ENCODE data around the gene ZNF10. TPM values are rescaled to one million over a fixed set of nuclear protein-coding genes. Genes with fewer than 3 reads are reported as not detected.

Gene ZNF10
- total and polyA plus RNA-seq, 4 donors, result 1.8 to 5.6 (median 4.3) TPM

DNA sequence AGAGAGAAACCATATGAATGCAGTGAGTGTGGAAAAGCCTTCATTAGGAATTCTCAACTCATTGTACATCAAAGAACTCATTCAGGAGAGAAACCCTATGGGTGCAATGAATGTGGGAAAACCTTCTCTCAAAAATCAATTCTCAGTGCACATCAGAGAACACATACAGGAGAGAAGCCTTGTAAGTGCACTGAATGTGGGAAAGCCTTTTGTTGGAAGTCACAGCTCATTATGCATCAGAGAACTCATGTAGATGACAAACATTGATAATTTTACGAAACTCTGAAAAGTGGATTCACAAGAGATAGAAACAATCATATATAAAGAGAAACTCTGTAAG lies 73.8 kb downstream of the ZNF10 start:
- H3K4me1 ChIP-seq (ENCODE audit: control insufficient read depth in 4 of 4, insufficient read depth in 4 of 4, low read length in 3 of 4), result no peaks in the 10 kb centered on the region
- no peak overlapping the region for H3K27ac ChIP-seq (ENCODE audit: low read depth in 1 of 2, low read length in 2 of 2)
- DNase-seq (ENCODE audit: low spot score), result no peak
- 99% methylated on average over 1 of the region's 1 CpG for WGBS
- H3K9ac ChIP-seq (ENCODE audit: low read depth in 1 of 2, low read length in 2 of 2), result no peak overlapping the region
- peak overlapping the region in 2 of 3 donors; percentile 62 to 87 for H3K4me3 ChIP-seq (ENCODE audit: low read depth in 1 of 3, low read length in 3 of 3)
- no peaks in the 10 kb centered on the region for H3K27me3 ChIP-seq (ENCODE audit: control insufficient read depth in 4 of 4, insufficient read depth in 4 of 4, low read length in 3 of 4)
- H3K9me3 ChIP-seq (ENCODE audit: control insufficient read depth in 4 of 4, low read length in 3 of 4), result peaks cover 51 to 87% (median 74%) of the 10 kb centered on the region in 4 donors
- peaks cover 3 to 35% (median 32%) of the 10 kb centered on the region in 4 donors for H3K36me3 ChIP-seq (ENCODE audit: control insufficient read depth in 4 of 4, insufficient read depth in 3 of 4, low read depth in 1 of 4, low read length in 3 of 4)
- TF ChIP-seq GABPA (IDR thresholded peaks at IDR 0.05 in 1 of 2, conservative IDR thresholded peaks at IDR 0.05 in 1 of 2) (no peak), JUND (IDR thresholded peaks at IDR 0.05) (no peak), FOXA2 (IDR thresholded peaks at IDR 0.05) (no peak), ATF3 (IDR thresholded peaks at IDR 0.05) (no peak), YY1 (IDR thresholded peaks at IDR 0.05) (no peak), EGR1 (IDR thresholded peaks at IDR 0.05; ENCODE audit: low read depth in 2 of 2) (no peak), HNF4G (IDR thresholded peaks at IDR 0.05) (no peak), HNF4A (conservative IDR thresholded peaks at IDR 0.05) (no peak), TAF1 (conservative IDR thresholded peaks at IDR 0.05) (no peak), FOXA1 (IDR thresholded peaks at IDR 0.05) (no peak), NR2F2 (IDR thresholded peaks at IDR 0.05) (no peak), MAX (IDR thresholded peaks at IDR 0.05) (no peak), RXRA (IDR thresholded peaks at IDR 0.05) (no peak), RAD21 (IDR thresholded peaks at IDR 0.05) (no peak), SP1 (IDR thresholded peaks at IDR 0.05) (no peak)
- TF ChIP-seq, protein P1, sequence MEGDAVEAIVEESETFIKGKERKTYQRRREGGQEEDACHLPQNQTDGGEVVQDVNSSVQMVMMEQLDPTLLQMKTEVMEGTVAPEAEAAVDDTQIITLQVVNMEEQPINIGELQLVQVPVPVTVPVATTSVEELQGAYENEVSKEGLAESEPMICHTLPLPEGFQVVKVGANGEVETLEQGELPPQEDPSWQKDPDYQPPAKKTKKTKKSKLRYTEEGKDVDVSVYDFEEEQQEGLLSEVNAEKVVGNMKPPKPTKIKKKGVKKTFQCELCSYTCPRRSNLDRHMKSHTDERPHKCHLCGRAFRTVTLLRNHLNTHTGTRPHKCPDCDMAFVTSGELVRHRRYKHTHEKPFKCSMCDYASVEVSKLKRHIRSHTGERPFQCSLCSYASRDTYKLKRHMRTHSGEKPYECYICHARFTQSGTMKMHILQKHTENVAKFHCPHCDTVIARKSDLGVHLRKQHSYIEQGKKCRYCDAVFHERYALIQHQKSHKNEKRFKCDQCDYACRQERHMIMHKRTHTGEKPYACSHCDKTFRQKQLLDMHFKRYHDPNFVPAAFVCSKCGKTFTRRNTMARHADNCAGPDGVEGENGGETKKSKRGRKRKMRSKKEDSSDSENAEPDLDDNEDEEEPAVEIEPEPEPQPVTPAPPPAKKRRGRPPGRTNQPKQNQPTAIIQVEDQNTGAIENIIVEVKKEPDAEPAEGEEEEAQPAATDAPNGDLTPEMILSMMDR (IDR thresholded peaks at IDR 0.05; ENCODE audit: low read depth, low read length, missing input control), result no peak
- TF ChIP-seq, protein P2, sequence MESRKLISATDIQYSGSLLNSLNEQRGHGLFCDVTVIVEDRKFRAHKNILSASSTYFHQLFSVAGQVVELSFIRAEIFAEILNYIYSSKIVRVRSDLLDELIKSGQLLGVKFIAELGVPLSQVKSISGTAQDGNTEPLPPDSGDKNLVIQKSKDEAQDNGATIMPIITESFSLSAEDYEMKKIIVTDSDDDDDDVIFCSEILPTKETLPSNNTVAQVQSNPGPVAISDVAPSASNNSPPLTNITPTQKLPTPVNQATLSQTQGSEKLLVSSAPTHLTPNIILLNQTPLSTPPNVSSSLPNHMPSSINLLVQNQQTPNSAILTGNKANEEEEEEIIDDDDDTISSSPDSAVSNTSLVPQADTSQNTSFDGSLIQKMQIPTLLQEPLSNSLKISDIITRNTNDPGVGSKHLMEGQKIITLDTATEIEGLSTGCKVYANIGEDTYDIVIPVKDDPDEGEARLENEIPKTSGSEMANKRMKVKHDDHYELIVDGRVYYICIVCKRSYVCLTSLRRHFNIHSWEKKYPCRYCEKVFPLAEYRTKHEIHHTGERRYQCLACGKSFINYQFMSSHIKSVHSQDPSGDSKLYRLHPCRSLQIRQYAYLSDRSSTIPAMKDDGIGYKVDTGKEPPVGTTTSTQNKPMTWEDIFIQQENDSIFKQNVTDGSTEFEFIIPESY (IDR thresholded peaks at IDR 0.05), result no peak
- TF ChIP-seq, protein P3, sequence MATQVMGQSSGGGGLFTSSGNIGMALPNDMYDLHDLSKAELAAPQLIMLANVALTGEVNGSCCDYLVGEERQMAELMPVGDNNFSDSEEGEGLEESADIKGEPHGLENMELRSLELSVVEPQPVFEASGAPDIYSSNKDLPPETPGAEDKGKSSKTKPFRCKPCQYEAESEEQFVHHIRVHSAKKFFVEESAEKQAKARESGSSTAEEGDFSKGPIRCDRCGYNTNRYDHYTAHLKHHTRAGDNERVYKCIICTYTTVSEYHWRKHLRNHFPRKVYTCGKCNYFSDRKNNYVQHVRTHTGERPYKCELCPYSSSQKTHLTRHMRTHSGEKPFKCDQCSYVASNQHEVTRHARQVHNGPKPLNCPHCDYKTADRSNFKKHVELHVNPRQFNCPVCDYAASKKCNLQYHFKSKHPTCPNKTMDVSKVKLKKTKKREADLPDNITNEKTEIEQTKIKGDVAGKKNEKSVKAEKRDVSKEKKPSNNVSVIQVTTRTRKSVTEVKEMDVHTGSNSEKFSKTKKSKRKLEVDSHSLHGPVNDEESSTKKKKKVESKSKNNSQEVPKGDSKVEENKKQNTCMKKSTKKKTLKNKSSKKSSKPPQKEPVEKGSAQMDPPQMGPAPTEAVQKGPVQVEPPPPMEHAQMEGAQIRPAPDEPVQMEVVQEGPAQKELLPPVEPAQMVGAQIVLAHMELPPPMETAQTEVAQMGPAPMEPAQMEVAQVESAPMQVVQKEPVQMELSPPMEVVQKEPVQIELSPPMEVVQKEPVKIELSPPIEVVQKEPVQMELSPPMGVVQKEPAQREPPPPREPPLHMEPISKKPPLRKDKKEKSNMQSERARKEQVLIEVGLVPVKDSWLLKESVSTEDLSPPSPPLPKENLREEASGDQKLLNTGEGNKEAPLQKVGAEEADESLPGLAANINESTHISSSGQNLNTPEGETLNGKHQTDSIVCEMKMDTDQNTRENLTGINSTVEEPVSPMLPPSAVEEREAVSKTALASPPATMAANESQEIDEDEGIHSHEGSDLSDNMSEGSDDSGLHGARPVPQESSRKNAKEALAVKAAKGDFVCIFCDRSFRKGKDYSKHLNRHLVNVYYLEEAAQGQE (IDR thresholded peaks at IDR 0.05), result no peak

All from liver (tissue), 9 donors.